IMR-90 (cell line): ENCODE results near the gene PLIN5. TPM values are rescaled to one million over a fixed set of nuclear protein-coding genes. Genes with fewer than 3 reads are reported as not detected.

Experiments used
- ATAC-seq: fragments of 200-7000 bp; cut with Tn5 transposase; 2 replicates; pipeline ENCODE4 v1.9.1; 2020; ENCODE audit warnings: low read depth, mild to moderate bottlenecking, moderate library complexity
- BruUV-seq: library from RNA; stranded (reverse); fragments of 400-500 nt; replicated peaks from 2 replicates; lab custom pipeline; 2021; lab: Mats Ljungman, UMichigan
- CTCF ChIA-PET: fragments of 300-600 bp; formaldehyde crosslinking; extraction: SDS; loops from one replicate; lab custom pipeline; 2021; ENCODE audit warnings: antibody characterized with exemption; lab: Yijun Ruan, JAX
- POLR2A ChIA-PET: fragments of 300-600 bp; sonication (Branson Sonifier 250); formaldehyde crosslinking; loops from one replicate; lab custom pipeline; 2022; ENCODE audit warnings: antibody characterized with exemption; ENCODE audit not compliant: unreplicated experiment; lab: Charles Lee
- DNase-seq: peaks from one replicate; pipeline ENCODE4 v3.0.0; 2013
- H2AFZ ChIP-seq: replicated peaks from 2 replicates; pipeline ENCODE3; 2013; ENCODE audit warnings: low read length, mild to moderate bottlenecking; ENCODE audit not compliant: poor library complexity
- H2AK5ac ChIP-seq: 2 replicates; pipeline ENCODE4 v1.6.1; 2013; ENCODE audit warnings: low read depth, low read length, inconsistent platforms
- H2AK9ac ChIP-seq: replicated peaks from 2 replicates; pipeline ENCODE3; 2013; ENCODE audit warnings: mild to moderate bottlenecking, low read depth, low read length, moderate library complexity; ENCODE audit not compliant: poor library complexity
- H2BK120ac ChIP-seq: 2 replicates; pipeline ENCODE4 v1.6.1; 2013; ENCODE audit warnings: low read depth, low read length, inconsistent platforms
- H2BK15ac ChIP-seq: 3 replicates; pipeline ENCODE4 v1.6.1; 2013; ENCODE audit warnings: low read depth, low read length, inconsistent platforms
- H2BK20ac ChIP-seq: 2 replicates; pipeline ENCODE4 v1.6.1; 2013; ENCODE audit warnings: low read depth, mild to moderate bottlenecking, inconsistent platforms, low read length, moderate library complexity
- H2BK5ac ChIP-seq: 2 replicates; pipeline ENCODE4 v1.6.1; 2013; ENCODE audit warnings: mild to moderate bottlenecking, low read depth, low read length, inconsistent platforms; ENCODE audit not compliant: poor library complexity, severe bottlenecking
- H3K14ac ChIP-seq: replicated peaks from 2 replicates; pipeline ENCODE4 v1.6.1; 2013; ENCODE audit warnings: low read depth, low read length, inconsistent platforms
- H3K18ac ChIP-seq: 2 replicates; pipeline ENCODE4 v1.6.1; 2013; ENCODE audit warnings: low read depth, low read length, control low read depth
- H3K23ac ChIP-seq: 2 replicates; pipeline ENCODE4 v1.6.1; 2013; ENCODE audit warnings: low read depth, low read length, inconsistent platforms
- H3K27ac ChIP-seq: 2 replicates; pipeline ENCODE4 v1.5.1; 2013; ENCODE audit warnings: mild to moderate bottlenecking, control low read depth, low read length; ENCODE audit not compliant: insufficient read depth
- H3K27me3 ChIP-seq: 2 replicates; pipeline ENCODE4 v1.6.1; 2013; ENCODE audit warnings: low read length; ENCODE audit not compliant: control insufficient read depth, insufficient read depth
- H3K36me3 ChIP-seq: 2 replicates; pipeline ENCODE4 v1.6.1; 2013; ENCODE audit warnings: low read length, mixed read lengths; ENCODE audit not compliant: control insufficient read depth, insufficient read depth
- H3K4ac ChIP-seq: 2 replicates; pipeline ENCODE4 v1.6.1; 2013; ENCODE audit warnings: low read depth, low read length, inconsistent platforms
- H3K4me1 ChIP-seq: 2 replicates; pipeline ENCODE4 v1.6.1; 2013; ENCODE audit warnings: low read length, mixed read lengths; ENCODE audit not compliant: control insufficient read depth, insufficient read depth
- H3K4me2 ChIP-seq: 2 replicates; pipeline ENCODE4 v1.6.1; 2013; ENCODE audit warnings: low read depth, mild to moderate bottlenecking, control low read depth, low read length, moderate library complexity
- H3K4me3 ChIP-seq: 2 replicates; pipeline ENCODE4 v1.5.1; 2013; ENCODE audit warnings: low read depth, mild to moderate bottlenecking, control low read depth, low read length, moderate library complexity; ENCODE audit not compliant: insufficient read depth
- H3K56ac ChIP-seq: 2 replicates; pipeline ENCODE4 v1.6.1; 2013; ENCODE audit warnings: low read length, inconsistent platforms; ENCODE audit not compliant: insufficient read depth; ENCODE audit errors: extremely low read depth
- H3K79me1 ChIP-seq, 2 experiments: 2 replicates each; pipeline ENCODE4 v1.6.1; 2013; ENCODE audit warnings: low read length in 2 of 2, inconsistent platforms in 1 of 2, low read depth in 1 of 2
- H3K9ac ChIP-seq: 2 replicates; pipeline ENCODE4 v1.6.1; 2013; ENCODE audit warnings: low read depth, low read length, control low read depth
- H3K9me1 ChIP-seq: 2 replicates; pipeline ENCODE4 v1.6.1; 2013; ENCODE audit warnings: low read length, inconsistent platforms; ENCODE audit not compliant: insufficient read depth
- H3K9me3 ChIP-seq: 2 replicates; pipeline ENCODE4 v1.6.1; 2013; ENCODE audit warnings: low read length; ENCODE audit not compliant: control insufficient read depth, insufficient read depth
- H4K20me1 ChIP-seq: 2 replicates; pipeline ENCODE4 v1.6.1; 2013; ENCODE audit warnings: low read length, inconsistent platforms; ENCODE audit not compliant: insufficient read depth
- H4K5ac ChIP-seq: 2 replicates; pipeline ENCODE4 v1.6.1; 2013; ENCODE audit warnings: mild to moderate bottlenecking, low read depth, low read length, control low read depth
- H4K8ac ChIP-seq, 2 experiments: 2 replicates each; pipeline ENCODE4 v1.6.1; 2013; ENCODE audit warnings: low read depth in 2 of 2, low read length in 2 of 2, control low read depth in 1 of 2, inconsistent platforms in 1 of 2
- H4K91ac ChIP-seq: 2 replicates; pipeline ENCODE4 v1.6.1; 2013; ENCODE audit warnings: low read depth, low read length, inconsistent platforms; ENCODE audit not compliant: insufficient read depth
- BHLHE40 ChIP-seq: fragments of 150-350 bp; IDR thresholded peaks from 2 replicates; pipeline ENCODE4 v1.6.1; 2016; ENCODE audit warnings: mild to moderate bottlenecking, low read depth, low read length
- CEBPB ChIP-seq: IDR thresholded peaks from 2 replicates; pipeline ENCODE4 v1.6.1; 2012; ENCODE audit warnings: low read depth, low read length, improper control_type of control experiment
- CHD1 ChIP-seq: IDR thresholded peaks from 2 replicates; pipeline ENCODE4 v1.6.1; 2012; ENCODE audit warnings: low read depth, low read length, improper control_type of control experiment
- ELK1 ChIP-seq: fragments of 150-350 bp; IDR thresholded peaks from 2 replicates; pipeline ENCODE4 v1.6.1; 2016; ENCODE audit warnings: low read depth, mild to moderate bottlenecking, low read length, moderate library complexity, borderline replicate concordance
- FOS ChIP-seq: fragments of 150-350 bp; IDR thresholded peaks from 2 replicates; pipeline ENCODE4 v1.6.1; 2016; ENCODE audit warnings: low read depth, low read length
- MAFK ChIP-seq: IDR thresholded peaks from 2 replicates; pipeline ENCODE4 v1.6.1; 2012; ENCODE audit warnings: low read depth, low read length, improper control_type of control experiment
- MAZ ChIP-seq: IDR thresholded peaks from 2 replicates; pipeline ENCODE4 v1.6.1; 2012; ENCODE audit warnings: low read depth, mild to moderate bottlenecking, low read length, improper control_type of control experiment, moderate library complexity, borderline replicate concordance
- MXI1 ChIP-seq: IDR thresholded peaks from 2 replicates; pipeline ENCODE4 v1.6.1; 2012; ENCODE audit warnings: low read depth, mild to moderate bottlenecking, low read length, moderate library complexity, borderline replicate concordance
- NFE2L2 ChIP-seq: fragments of 150-350 bp; IDR thresholded peaks from 2 replicates; pipeline ENCODE4 v1.6.1; 2016; ENCODE audit warnings: low read depth, mild to moderate bottlenecking, low read length
- POLR2A ChIP-seq: IDR thresholded peaks from 2 replicates; pipeline ENCODE4 v1.6.1; 2012; ENCODE audit warnings: mild to moderate bottlenecking, low read depth, low read length
- RAD21 ChIP-seq: IDR thresholded peaks from 2 replicates; pipeline ENCODE4 v1.6.1; 2012; ENCODE audit warnings: low read length, improper control_type of control experiment
- RCOR1 ChIP-seq: IDR thresholded peaks from 2 replicates; pipeline ENCODE4 v1.6.1; 2012; ENCODE audit warnings: mild to moderate bottlenecking, low read length, improper control_type of control experiment; ENCODE audit not compliant: insufficient replicate concordance
- RFX5 ChIP-seq: IDR thresholded peaks from 2 replicates; pipeline ENCODE4 v1.8.0; 2012; ENCODE audit warnings: low read depth, mild to moderate bottlenecking, low read length, moderate library complexity
- SMC3 ChIP-seq: fragments of 150-350 bp; IDR thresholded peaks from 2 replicates; pipeline ENCODE4 v1.6.1; 2016; ENCODE audit warnings: low read depth, mild to moderate bottlenecking, antibody characterized with exemption, low read length, moderate library complexity
- WGBS, 2 experiments: methylation state at CpG; one replicate each; pipeline versions ENCODE4 v1.1.5 to v1.1.7; 2013; ENCODE audit warnings: missing lambda C conversion rate in 2 of 2; ENCODE audit not compliant: insufficient read length in 1 of 2; ENCODE audit errors: extremely low coverage in 2 of 2; 5-methylcytosine and 5-hydroxymethylcytosine counted together
- dilution Hi-C: fragments of 300-500 bp; cut with HindIII; formaldehyde crosslinking; loops from one replicate; pipeline ENCODE4 v1.14.3; 2018; ENCODE audit warnings: low sequenced_read_pairs; ENCODE audit not compliant: unreplicated experiment
- in situ Hi-C: fragments of 300-500 bp; cut with MboI; formaldehyde crosslinking; loops from 3 replicates; pipeline ENCODE4 v1.14.3; 2019; ENCODE audit warnings: low sequenced_read_pairs, inconsistent platforms, mixed read lengths
- intact Hi-C: fragments of 100-400 bp; cut with micrococcal nuclease; formaldehyde crosslinking; loops from 2 replicates; pipeline ENCODE4 v1.10.0; 2022
- polyA plus RNA-seq, 3 experiments: library from polyadenylated mRNA; depleted of rRNA; stranded (reverse); fragments of >200 nt; gene quantifications; 2 replicates each; pipeline ENCODE4 v1.2.3, GENCODE V29; 2012; ENCODE audit warnings: low replicate concordance in 1 of 3
- total RNA-seq: library from RNA; depleted of rRNA; stranded (reverse); fragments of >200 nt; gene quantifications from 2 replicates; pipeline ENCODE4 v1.2.3, GENCODE V29; 2012
- TF ChIP-seq, protein P1 (sequence below): conservative IDR thresholded peaks from 2 replicates; pipeline ENCODE4 v1.5.1; 2012; ENCODE audit warnings: mild to moderate bottlenecking, low read depth, low read length, improper control_type of control experiment
- TF ChIP-seq, protein P2 (sequence below): fragments of 150-350 bp; IDR thresholded peaks from 2 replicates; pipeline ENCODE4 v1.6.1; 2017; ENCODE audit warnings: mild to moderate bottlenecking, antibody characterized with exemption, low read length, low read depth

PLIN5 gene
- total and polyA plus RNA-seq, 2 of the 4 experiments (the other 2 are of a cell fraction): not detected

DNA sequence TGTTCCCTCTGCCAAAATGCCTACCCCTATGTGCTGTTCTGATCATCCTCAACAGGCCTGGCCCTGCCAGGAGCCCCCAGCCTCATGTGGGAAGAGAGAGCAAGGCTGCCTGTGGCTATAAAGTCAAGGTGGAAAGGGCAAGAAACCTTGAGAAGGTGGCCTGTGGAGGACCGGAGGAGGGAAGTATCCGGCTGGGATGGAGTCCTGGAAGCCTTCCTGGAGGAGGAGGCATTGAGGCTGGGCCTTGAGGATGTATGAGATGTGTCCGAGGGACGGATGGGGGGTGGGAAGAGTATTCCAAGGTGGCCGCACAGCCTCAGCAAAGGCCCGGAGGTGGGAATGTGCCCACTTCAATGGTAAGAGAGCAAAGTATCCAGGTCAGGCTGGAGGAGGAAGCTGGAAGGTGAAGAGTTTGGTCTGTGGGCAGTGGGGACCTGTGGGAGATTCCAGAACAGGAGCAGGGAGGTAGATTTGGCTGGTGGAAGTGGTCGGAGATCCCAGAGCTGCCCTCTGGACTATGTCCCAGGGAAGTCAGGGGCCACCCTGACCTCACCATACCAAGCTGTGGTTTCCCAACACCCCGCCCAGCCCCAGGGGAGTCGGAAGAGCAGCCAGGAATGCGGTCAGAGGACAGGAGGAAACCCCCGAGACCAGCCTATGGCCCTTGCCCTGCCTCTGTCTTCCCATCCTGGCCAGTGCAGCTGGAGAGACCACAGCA is 13.7 kb downstream of the PLIN5 start:
- in situ Hi-C loops (no loop called here), dilution Hi-C loops (no loop called here), intact Hi-C loops (no loop called here)
- Histone ChIP-seq H4K20me1 (no peaks in the 10 kb centered on the region), H3K4me1 (peaks cover 9% of the 10 kb centered on the region), H3K4ac (no peak overlapping the region), H4K5ac (no peak overlapping the region), H4K8ac (no peak overlapping the region), H3K27ac (no peak overlapping the region), H3K27me3 (peaks cover 12% of the 10 kb centered on the region; the same call in 1 of the 2 replicates), H3K23ac (no peak overlapping the region), H3K56ac (no peak overlapping the region), H3K9ac (no peak overlapping the region), H3K9me3 (no peaks in the 10 kb centered on the region), H3K36me3 (no peaks in the 10 kb centered on the region), H2AK9ac (peak overlapping the region; percentile 65), H2AK5ac (no peak overlapping the region), H3K14ac (no peak overlapping the region), H4K91ac (no peak overlapping the region), H2BK120ac (no peak overlapping the region), H3K18ac (no peak overlapping the region), H3K4me3 (no peak overlapping the region), H3K4me2 (no peak overlapping the region), H2AFZ (no peak overlapping the region), H3K79me1 (no peaks in the 10 kb centered on the region), H2BK5ac (no peak overlapping the region), H2BK20ac (no peak overlapping the region), H3K9me1 (no peaks in the 10 kb centered on the region), H2BK15ac (no peak overlapping the region)
- POLR2A ChIA-PET: no interaction called here
- DNase-seq (no peak), ATAC-seq (no peak)
- CTCF ChIA-PET: no interaction called here
- TF ChIP-seq RFX5 (no peak), CEBPB (no peak), BHLHE40 (no peak), SMC3 (no peak), MAZ (no peak), ELK1 (no peak), FOS (no peak), POLR2A (no peak), CHD1 (no peak), MAFK (no peak), RCOR1 (no peak), RAD21 (no peak), MXI1 (no peak), NFE2L2 (no peak)
- TF ChIP-seq, protein P1, sequence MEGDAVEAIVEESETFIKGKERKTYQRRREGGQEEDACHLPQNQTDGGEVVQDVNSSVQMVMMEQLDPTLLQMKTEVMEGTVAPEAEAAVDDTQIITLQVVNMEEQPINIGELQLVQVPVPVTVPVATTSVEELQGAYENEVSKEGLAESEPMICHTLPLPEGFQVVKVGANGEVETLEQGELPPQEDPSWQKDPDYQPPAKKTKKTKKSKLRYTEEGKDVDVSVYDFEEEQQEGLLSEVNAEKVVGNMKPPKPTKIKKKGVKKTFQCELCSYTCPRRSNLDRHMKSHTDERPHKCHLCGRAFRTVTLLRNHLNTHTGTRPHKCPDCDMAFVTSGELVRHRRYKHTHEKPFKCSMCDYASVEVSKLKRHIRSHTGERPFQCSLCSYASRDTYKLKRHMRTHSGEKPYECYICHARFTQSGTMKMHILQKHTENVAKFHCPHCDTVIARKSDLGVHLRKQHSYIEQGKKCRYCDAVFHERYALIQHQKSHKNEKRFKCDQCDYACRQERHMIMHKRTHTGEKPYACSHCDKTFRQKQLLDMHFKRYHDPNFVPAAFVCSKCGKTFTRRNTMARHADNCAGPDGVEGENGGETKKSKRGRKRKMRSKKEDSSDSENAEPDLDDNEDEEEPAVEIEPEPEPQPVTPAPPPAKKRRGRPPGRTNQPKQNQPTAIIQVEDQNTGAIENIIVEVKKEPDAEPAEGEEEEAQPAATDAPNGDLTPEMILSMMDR: no peak
- TF ChIP-seq, protein P2, sequence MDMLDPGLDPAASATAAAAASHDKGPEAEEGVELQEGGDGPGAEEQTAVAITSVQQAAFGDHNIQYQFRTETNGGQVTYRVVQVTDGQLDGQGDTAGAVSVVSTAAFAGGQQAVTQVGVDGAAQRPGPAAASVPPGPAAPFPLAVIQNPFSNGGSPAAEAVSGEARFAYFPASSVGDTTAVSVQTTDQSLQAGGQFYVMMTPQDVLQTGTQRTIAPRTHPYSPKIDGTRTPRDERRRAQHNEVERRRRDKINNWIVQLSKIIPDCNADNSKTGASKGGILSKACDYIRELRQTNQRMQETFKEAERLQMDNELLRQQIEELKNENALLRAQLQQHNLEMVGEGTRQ: no peak
- BruUV-seq: no TSS peak
- 95% methylated on average over 6 of the region's 11 CpGs; no CpG with 5 or more reads in 1 of the 2 experiments for WGBS, 2 experiments
